NOMO-1 treated with DMSO at 0.1 percent for 48 hours (cell line): ENCODE measurements around the gene MAD1L1.

Experiments used
- DNase-seq: peaks from one replicate; lab custom pipeline; 2025; ENCODE audit not compliant: unreplicated experiment; lab: John Stamatoyannopoulos, UW

MAD1L1 gene

DNA sequence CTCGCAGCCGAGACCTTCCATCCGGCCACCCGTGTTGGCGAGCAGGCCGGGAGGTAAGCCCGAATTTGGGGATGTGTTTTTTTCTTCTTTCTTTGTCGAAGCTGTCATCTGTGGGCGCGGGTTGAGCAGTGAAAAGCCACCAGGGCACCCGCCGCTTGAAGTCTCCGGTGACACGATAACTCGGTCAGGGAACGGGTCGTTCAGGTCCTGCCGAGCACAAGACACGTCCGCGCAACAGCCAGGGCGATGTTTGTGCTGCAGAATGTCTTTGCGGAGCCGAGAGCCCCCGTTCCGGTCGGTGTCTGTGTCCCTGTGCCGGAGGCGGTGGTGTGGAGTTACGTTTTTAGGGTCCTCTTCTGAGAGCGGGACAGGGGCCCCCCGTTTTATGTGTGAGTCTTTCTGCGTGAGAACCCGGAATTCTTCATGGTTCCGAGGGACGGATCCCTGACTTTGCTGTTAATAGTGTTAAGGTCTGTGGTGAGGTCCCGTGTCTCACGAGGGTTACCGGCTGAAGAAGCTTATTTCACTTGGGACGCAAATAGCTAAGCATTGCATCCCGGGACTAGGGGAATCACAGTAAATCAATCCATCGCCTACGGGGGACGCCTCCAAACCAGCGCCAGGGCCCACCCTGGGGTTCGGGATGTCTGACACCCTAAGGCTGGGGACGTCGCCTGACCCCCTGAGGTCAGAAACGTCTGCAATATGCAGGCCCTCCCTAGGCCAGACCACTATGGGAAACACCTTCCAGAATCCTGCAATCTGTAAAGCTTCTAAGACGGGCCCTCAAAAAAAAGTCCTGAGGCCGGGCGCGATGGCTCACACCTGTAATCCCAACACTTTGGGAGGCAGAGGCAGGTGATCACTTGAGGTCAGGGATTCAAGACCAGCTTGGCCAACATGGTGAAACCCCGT is 463.2 kb downstream of the MAD1L1 start:
- DNase-seq: no peak

DNA sequence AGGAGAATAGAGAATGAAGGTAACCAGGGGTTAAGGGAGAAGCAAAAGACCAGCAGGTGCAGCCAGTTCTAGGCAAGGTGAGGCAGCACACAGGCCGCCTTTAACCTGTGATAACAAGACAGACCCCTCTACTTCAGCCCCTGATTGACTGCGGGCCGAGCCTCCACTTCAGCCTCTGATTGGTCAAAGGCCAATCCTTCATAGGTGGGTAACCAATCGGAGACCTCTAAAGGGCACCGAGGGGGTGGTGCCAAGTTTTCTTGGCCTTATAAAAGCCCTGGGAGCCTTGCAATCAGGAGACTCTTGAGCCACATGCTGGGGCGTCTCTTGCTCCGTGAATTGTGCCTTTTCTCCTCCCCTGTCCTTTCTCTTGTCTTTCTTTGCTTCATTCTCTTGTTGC is 463.9 kb downstream of the MAD1L1 start:
- no peak for DNase-seq

DNA sequence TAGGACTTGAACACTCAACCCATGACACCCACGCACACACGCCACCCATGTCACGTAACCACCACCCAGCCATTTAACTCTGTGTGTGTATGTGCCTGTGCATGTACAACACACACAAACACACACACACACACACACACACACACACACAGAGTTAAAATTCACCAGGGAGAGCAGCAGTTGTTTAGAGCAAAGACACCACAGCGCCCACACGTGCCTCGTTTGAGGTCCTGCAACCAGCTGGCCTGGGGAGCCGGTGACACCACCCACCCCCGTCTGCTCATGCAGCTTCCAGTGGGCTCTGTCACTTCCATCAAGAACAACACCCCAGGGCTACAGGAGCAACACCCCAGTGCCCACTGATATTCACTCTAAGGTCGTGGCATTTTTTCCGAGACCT is 465.2 kb downstream of the MAD1L1 start:
- no peak for DNase-seq
